GM06990 (cell line): Measurements from ENCODE around the gene TLE4.

ENCODE experiments used
- DNase-seq: peaks from one replicate; pipeline ENCODE4 v3.0.0-alpha.2; 2011; ENCODE audit not compliant: insufficient read length; ENCODE audit errors: extremely low read depth
- H3K27me3 ChIP-seq: replicated peaks from 2 replicates; pipeline ENCODE4 v1.6.0; 2011; ENCODE audit warnings: low read length; ENCODE audit not compliant: control insufficient read depth, insufficient read depth
- H3K36me3 ChIP-seq: 2 replicates; pipeline ENCODE4 v1.5.1; 2011; ENCODE audit warnings: low read length; ENCODE audit not compliant: control insufficient read depth, insufficient read depth
- H3K4me3 ChIP-seq: replicated peaks from 2 replicates; pipeline ENCODE4 v1.5.1; 2011; ENCODE audit warnings: low read depth, mild to moderate bottlenecking, control low read depth, low read length
- CTCF ChIP-seq: IDR thresholded peaks from 2 replicates; pipeline ENCODE4 v1.5.1; 2011; ENCODE audit warnings: low read length, control low read depth, mild to moderate bottlenecking, inconsistent platforms; ENCODE audit not compliant: insufficient read depth, poor library complexity, severe bottlenecking

TLE4 gene

GRCh38 chr9:79568337-79569101 lies 3.2 kb upstream of the TLE4 start:
- DNase-seq = no peak
- Histone ChIP-seq H3K27me3 (no peaks in the 10 kb centered on the region), H3K4me3 (no peak overlapping the region), H3K36me3 (no peaks in the 10 kb centered on the region)
- TF ChIP-seq CTCF = peak; percentile 31

GRCh38 chr9:79569814-79570447 lies 1.8 kb upstream of the TLE4 start:
- no peak for DNase-seq
- Histone ChIP-seq H3K4me3 (peak overlapping the region; percentile 73), H3K36me3 (no peaks in the 10 kb centered on the region), H3K27me3 (no peaks in the 10 kb centered on the region)
- no peak for TF ChIP-seq CTCF

- no peaks in the 10 kb centered on the region for H3K27me3 ChIP-seq
- no peak for TF ChIP-seq CTCF
- DNase-seq = peak; percentile 62
These were observed 1.1 kb upstream of the TLE4 start for GRCh38 chr9:79570448-79571308.

GRCh38 chr9:79572032-79572607 lies 355 bp downstream of the TLE4 start:
- TF ChIP-seq CTCF = no peak
- H3K27me3 ChIP-seq = no peaks in the 10 kb centered on the region
- H3K36me3 ChIP-seq = no peaks in the 10 kb centered on the region
- peak overlapping the region; percentile 86 for H3K4me3 ChIP-seq
- peak; percentile 69 for DNase-seq

More at GRCh38 chr9:79570448-79571308, 1.1 kb upstream of the TLE4 start:
- no peaks in the 10 kb centered on the region for H3K36me3 ChIP-seq
- peak overlapping the region; percentile 73 for H3K4me3 ChIP-seq

- Histone ChIP-seq H3K27me3 (no peaks in the 10 kb centered on the region), H3K4me3 (peak overlapping the region; percentile 86), H3K36me3 (no peaks in the 10 kb centered on the region)
- TF ChIP-seq CTCF = no peak
- DNase-seq = peak; percentile 64
These were observed 1.0 kb downstream of the TLE4 start for GRCh38 chr9:79572608-79573411.
